CD4-positive, alpha-beta T cell treated with Interleukin-4 for 4 hours (primary cell): ENCODE data around the gene THOC7.

ENCODE experiments used
- DNase-seq: peaks from one replicate; pipeline ENCODE4 v3.0.0-alpha.2; 2020

THOC7 gene

GRCh38 chr3:63877737-63878393 lies 14.3 kb upstream of the THOC7 start:
- DNase-seq, result no peak

- DNase-seq, result no peak
Measured at GRCh38 chr3:63876260-63876659, 12.7 kb upstream of the THOC7 start.

GRCh38 chr3:63875510-63875909 lies 11.9 kb upstream of the THOC7 start:
- DNase-seq, result no peak

GRCh38 chr3:63874769-63875168 lies 11.2 kb upstream of the THOC7 start:
- DNase-seq, result no peak

- DNase-seq, result no peak
Measured at GRCh38 chr3:63872135-63872924, 8.7 kb upstream of the THOC7 start.

- no peak for DNase-seq
Measured at GRCh38 chr3:63870615-63871005, 7.0 kb upstream of the THOC7 start.

- DNase-seq, result no peak
Measured at GRCh38 chr3:63869940-63870614, 6.5 kb upstream of the THOC7 start.

- no peak for DNase-seq
Measured at GRCh38 chr3:63867225-63867624, 3.6 kb upstream of the THOC7 start.

GRCh38 chr3:63864965-63865327 lies 1.3 kb upstream of the THOC7 start:
- DNase-seq, result no peak

- peak; percentile 20 for DNase-seq
Measured at GRCh38 chr3:63864008-63864964, 681 bp upstream of the THOC7 start.

GRCh38 chr3:63862804-63863149 lies 828 bp downstream of the THOC7 start:
- DNase-seq, result no peak

GRCh38 chr3:63861306-63861705 lies 2.3 kb downstream of the THOC7 start:
- no peak for DNase-seq

- DNase-seq, result no peak
Measured at GRCh38 chr3:63860776-63861175, 2.8 kb downstream of the THOC7 start.

GRCh38 chr3:63857311-63857710 lies 6.3 kb downstream of the THOC7 start:
- DNase-seq, result no peak

GRCh38 chr3:63855333-63855940 lies 8.2 kb downstream of the THOC7 start:
- DNase-seq, result no peak

GRCh38 chr3:63853106-63853505 lies 10.5 kb downstream of the THOC7 start:
- no peak for DNase-seq

- no peak for DNase-seq
Measured at GRCh38 chr3:63851287-63851686, 12.3 kb downstream of the THOC7 start.

GRCh38 chr3:63849175-63849574 lies 14.4 kb downstream of the THOC7 start:
- DNase-seq, result no peak

GRCh38 chr3:63847718-63848450 lies 15.7 kb downstream of the THOC7 start:
- no peak for DNase-seq

GRCh38 chr3:63845215-63845614 lies 18.4 kb downstream of the THOC7 start:
- no peak for DNase-seq

- no peak for DNase-seq
Measured at GRCh38 chr3:63842127-63842526, 21.5 kb downstream of the THOC7 start.

- no peak for DNase-seq
Measured at GRCh38 chr3:63841704-63842103, 21.9 kb downstream of the THOC7 start.
